Neural cell (in vitro differentiated cells): ENCODE data around the gene DESI2. TPM values are rescaled to one million over a fixed set of nuclear protein-coding genes. Genes with fewer than 3 reads are reported as not detected.

Experiments used
- H2AFZ ChIP-seq: fragments of 200-600, 300-800 bp; sonication (generic), shearing (Covaris generic); 2 replicates; pipeline ENCODE4 v1.6.0; 2014; ENCODE audit warnings: low read depth, mild to moderate bottlenecking, antibody characterized with exemption, low read length, moderate library complexity
- H3F3A ChIP-seq: fragments of 200-600 bp; shearing (Covaris generic); 2 replicates; pipeline ENCODE4 v1.6.1; 2016; ENCODE audit warnings: mild to moderate bottlenecking, moderate library complexity, mixed read lengths, antibody characterized with exemption, low read length; ENCODE audit not compliant: insufficient read depth, poor library complexity, severe bottlenecking
- H3K27ac ChIP-seq: fragments of 200-600, 300-800 bp; sonication (generic), shearing (Covaris generic); 2 replicates; pipeline ENCODE4 v1.5.1; 2014; ENCODE audit warnings: mild to moderate bottlenecking, low read length, moderate library complexity
- H3K27me3 ChIP-seq: fragments of 300-800, 200-600 bp; sonication (generic), shearing (Covaris generic); 2 replicates; pipeline ENCODE4 v1.6.0; 2014; ENCODE audit warnings: mild to moderate bottlenecking, low read depth, low read length, moderate library complexity; ENCODE audit not compliant: insufficient read depth
- H3K36me3 ChIP-seq: fragments of 300-800, 200-600 bp; sonication (generic), shearing (Covaris generic); 2 replicates; pipeline ENCODE4 v1.5.1; 2014; ENCODE audit warnings: mild to moderate bottlenecking, antibody characterized with exemption, low read length, moderate library complexity; ENCODE audit not compliant: insufficient read depth
- H3K4me2 ChIP-seq: fragments of 300-800, 200-600 bp; sonication (generic), shearing (Covaris generic); 2 replicates; pipeline ENCODE4 v1.6.0; 2014; ENCODE audit warnings: mild to moderate bottlenecking, low read length
- H3K4me3 ChIP-seq: fragments of 300-800, 200-600 bp; sonication (generic), shearing (Covaris generic); 2 replicates; pipeline ENCODE4 v1.5.1; 2014; ENCODE audit warnings: mild to moderate bottlenecking, low read length, moderate library complexity
- H3K79me2 ChIP-seq: fragments of 200-600 bp; shearing (Covaris generic); replicated peaks from 2 replicates; pipeline ENCODE4 v1.6.0; 2014; ENCODE audit warnings: mild to moderate bottlenecking, low read length, moderate library complexity; ENCODE audit not compliant: insufficient read depth
- H3K9ac ChIP-seq: fragments of 300-800, 200-600 bp; sonication (generic), shearing (Covaris generic); 2 replicates; pipeline ENCODE4 v1.6.1; 2016; ENCODE audit warnings: mild to moderate bottlenecking, low read length, mixed read lengths
- H3K9me2 ChIP-seq: fragments of 200-600 bp; shearing (Covaris generic); 2 replicates; pipeline ENCODE4 v1.6.1; 2016; ENCODE audit warnings: mild to moderate bottlenecking, low read length, mixed read lengths; ENCODE audit not compliant: insufficient read depth
- H3K9me3 ChIP-seq: fragments of 200-600, 300-800 bp; sonication (generic), shearing (Covaris generic); 2 replicates; pipeline ENCODE4 v1.6.1; 2016; ENCODE audit warnings: mild to moderate bottlenecking, mixed run types, low read length, moderate library complexity, mixed read lengths
- H4K20me1 ChIP-seq: fragments of 200-600 bp; shearing (Covaris generic); 2 replicates; pipeline ENCODE4 v1.6.1; 2016; ENCODE audit warnings: mild to moderate bottlenecking, mixed run types; ENCODE audit not compliant: insufficient read depth
- EP300 ChIP-seq: fragments of 450-650 bp; conservative IDR thresholded peaks from 2 replicates; pipeline ENCODE4 v1.6.1; 2014; ENCODE audit warnings: antibody characterized with exemption, mild to moderate bottlenecking, moderate library complexity; ENCODE audit not compliant: poor library complexity, severe bottlenecking
- EZH2 ChIP-seq: fragments of 200-600, 300-800 bp; shearing (Covaris generic), sonication (generic); IDR thresholded peaks from 2 replicates; pipeline ENCODE4 v1.6.1; 2014; ENCODE audit warnings: antibody characterized with exemption, low read length, borderline replicate concordance, mild to moderate bottlenecking; ENCODE audit not compliant: insufficient read depth, poor library complexity, severe bottlenecking
- MXI1 ChIP-seq: fragments of 450-650 bp; conservative IDR thresholded peaks from 2 replicates; pipeline ENCODE4 v1.6.1; 2014; ENCODE audit warnings: antibody characterized with exemption, mild to moderate bottlenecking; ENCODE audit not compliant: poor library complexity, severe bottlenecking
- POLR2AphosphoS5 ChIP-seq: IDR thresholded peaks from 2 replicates; pipeline ENCODE4 v1.6.1; 2012
- RAD21 ChIP-seq: fragments of 450-650 bp; conservative IDR thresholded peaks from 2 replicates; pipeline ENCODE4 v1.6.1; 2014; ENCODE audit warnings: antibody characterized with exemption, mild to moderate bottlenecking, moderate library complexity
- TAF1 ChIP-seq: IDR thresholded peaks from 2 replicates; pipeline ENCODE4 v1.6.1; 2012; ENCODE audit warnings: low read depth
- polyA plus RNA-seq: library from polyadenylated mRNA; depleted of rRNA; stranded (reverse); fragments of >200 nt; gene quantifications from 2 replicates; pipeline ENCODE4 v1.2.3, GENCODE V29; 2014
- TF ChIP-seq, protein P1 (sequence below): IDR thresholded peaks from 2 replicates; pipeline ENCODE4 v1.6.1; 2012; ENCODE audit warnings: borderline replicate concordance
- TF ChIP-seq, protein P2 (sequence below): fragments of 450-650 bp; IDR thresholded peaks from 2 replicates; pipeline ENCODE4 v1.5.1; 2014; ENCODE audit warnings: antibody characterized with exemption, mild to moderate bottlenecking, moderate library complexity; ENCODE audit not compliant: poor library complexity, severe bottlenecking

The DESI2 gene
- polyA plus RNA-seq, 1 donor from 2014 or later, result 30.8 TPM

DNA sequence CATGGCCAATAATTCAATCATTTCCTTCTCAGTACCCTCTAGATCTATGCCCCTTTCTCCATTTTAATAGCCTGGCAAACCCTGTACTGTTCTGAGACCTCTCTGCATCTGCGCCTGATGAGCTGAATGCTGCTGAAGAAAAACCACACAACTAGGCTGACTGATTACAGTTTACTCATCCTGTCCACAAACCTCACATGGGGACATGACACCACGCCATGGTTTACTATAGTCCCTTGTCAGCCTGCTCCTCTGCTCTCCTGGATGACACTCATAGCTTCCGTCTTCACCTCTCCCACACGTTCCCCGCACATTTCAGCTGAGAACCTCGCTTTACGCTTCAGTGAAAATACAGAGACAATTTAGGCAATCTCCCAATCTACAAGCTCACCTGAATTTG lies 59.7 kb downstream of the DESI2 start:
- Histone ChIP-seq H3K9me2 (no peaks in the 10 kb centered on the region), H3K4me2 (no peak overlapping the region), H3K27ac (no peak overlapping the region), H3K4me3 (no peak overlapping the region), H3K36me3 (no peaks in the 10 kb centered on the region), H3K27me3 (no peaks in the 10 kb centered on the region), H4K20me1 (no peaks in the 10 kb centered on the region), H2AFZ (no peak overlapping the region), H3F3A (no peaks in the 10 kb centered on the region), H3K9me3 (no peaks in the 10 kb centered on the region), H3K79me2 (no peaks in the 10 kb centered on the region), H3K9ac (no peak overlapping the region)
- no peak for TF ChIP-seq EP300
- TF ChIP-seq MXI1, result no peak
- no peak for TF ChIP-seq TAF1
- TF ChIP-seq, protein P1, sequence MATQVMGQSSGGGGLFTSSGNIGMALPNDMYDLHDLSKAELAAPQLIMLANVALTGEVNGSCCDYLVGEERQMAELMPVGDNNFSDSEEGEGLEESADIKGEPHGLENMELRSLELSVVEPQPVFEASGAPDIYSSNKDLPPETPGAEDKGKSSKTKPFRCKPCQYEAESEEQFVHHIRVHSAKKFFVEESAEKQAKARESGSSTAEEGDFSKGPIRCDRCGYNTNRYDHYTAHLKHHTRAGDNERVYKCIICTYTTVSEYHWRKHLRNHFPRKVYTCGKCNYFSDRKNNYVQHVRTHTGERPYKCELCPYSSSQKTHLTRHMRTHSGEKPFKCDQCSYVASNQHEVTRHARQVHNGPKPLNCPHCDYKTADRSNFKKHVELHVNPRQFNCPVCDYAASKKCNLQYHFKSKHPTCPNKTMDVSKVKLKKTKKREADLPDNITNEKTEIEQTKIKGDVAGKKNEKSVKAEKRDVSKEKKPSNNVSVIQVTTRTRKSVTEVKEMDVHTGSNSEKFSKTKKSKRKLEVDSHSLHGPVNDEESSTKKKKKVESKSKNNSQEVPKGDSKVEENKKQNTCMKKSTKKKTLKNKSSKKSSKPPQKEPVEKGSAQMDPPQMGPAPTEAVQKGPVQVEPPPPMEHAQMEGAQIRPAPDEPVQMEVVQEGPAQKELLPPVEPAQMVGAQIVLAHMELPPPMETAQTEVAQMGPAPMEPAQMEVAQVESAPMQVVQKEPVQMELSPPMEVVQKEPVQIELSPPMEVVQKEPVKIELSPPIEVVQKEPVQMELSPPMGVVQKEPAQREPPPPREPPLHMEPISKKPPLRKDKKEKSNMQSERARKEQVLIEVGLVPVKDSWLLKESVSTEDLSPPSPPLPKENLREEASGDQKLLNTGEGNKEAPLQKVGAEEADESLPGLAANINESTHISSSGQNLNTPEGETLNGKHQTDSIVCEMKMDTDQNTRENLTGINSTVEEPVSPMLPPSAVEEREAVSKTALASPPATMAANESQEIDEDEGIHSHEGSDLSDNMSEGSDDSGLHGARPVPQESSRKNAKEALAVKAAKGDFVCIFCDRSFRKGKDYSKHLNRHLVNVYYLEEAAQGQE, result no peak
- TF ChIP-seq RAD21, result no peak
- no peak for TF ChIP-seq EZH2

- Histone ChIP-seq H3F3A (no peaks in the 10 kb centered on the region), H3K27ac (no peak overlapping the region), H3K4me2 (no peak overlapping the region), H4K20me1 (no peaks in the 10 kb centered on the region), H3K9me3 (no peaks in the 10 kb centered on the region), H3K79me2 (no peaks in the 10 kb centered on the region), H3K9ac (no peak overlapping the region), H3K27me3 (no peaks in the 10 kb centered on the region), H3K36me3 (no peaks in the 10 kb centered on the region), H3K9me2 (no peaks in the 10 kb centered on the region), H2AFZ (no peak overlapping the region), H3K4me3 (no peak overlapping the region)
- TF ChIP-seq EP300 (no peak), POLR2AphosphoS5 (no peak), TAF1 (no peak), MXI1 (no peak)
Measured at GRCh38 chr1:244713332-244713731, 60.4 kb downstream of the DESI2 start.

GRCh38 chr1:244727871-244728474 lies 75.0 kb downstream of the DESI2 start:
- H3K9me2 ChIP-seq, result no peaks in the 10 kb centered on the region
- H4K20me1 ChIP-seq, result no peaks in the 10 kb centered on the region

More at GRCh38 chr1:244727871-244728474, 75.0 kb downstream of the DESI2 start:
- Histone ChIP-seq H3K9me3 (peaks cover 3% of the 10 kb centered on the region), H3K27ac (no peak overlapping the region), H3K27me3 (peaks cover 15% of the 10 kb centered on the region), H3K9ac (no peak overlapping the region), H3K4me2 (no peak overlapping the region), H3K79me2 (no peaks in the 10 kb centered on the region), H3K4me3 (no peak overlapping the region), H3F3A (no peaks in the 10 kb centered on the region), H3K36me3 (no peaks in the 10 kb centered on the region), H2AFZ (no peak overlapping the region)
- TF ChIP-seq, protein P2, sequence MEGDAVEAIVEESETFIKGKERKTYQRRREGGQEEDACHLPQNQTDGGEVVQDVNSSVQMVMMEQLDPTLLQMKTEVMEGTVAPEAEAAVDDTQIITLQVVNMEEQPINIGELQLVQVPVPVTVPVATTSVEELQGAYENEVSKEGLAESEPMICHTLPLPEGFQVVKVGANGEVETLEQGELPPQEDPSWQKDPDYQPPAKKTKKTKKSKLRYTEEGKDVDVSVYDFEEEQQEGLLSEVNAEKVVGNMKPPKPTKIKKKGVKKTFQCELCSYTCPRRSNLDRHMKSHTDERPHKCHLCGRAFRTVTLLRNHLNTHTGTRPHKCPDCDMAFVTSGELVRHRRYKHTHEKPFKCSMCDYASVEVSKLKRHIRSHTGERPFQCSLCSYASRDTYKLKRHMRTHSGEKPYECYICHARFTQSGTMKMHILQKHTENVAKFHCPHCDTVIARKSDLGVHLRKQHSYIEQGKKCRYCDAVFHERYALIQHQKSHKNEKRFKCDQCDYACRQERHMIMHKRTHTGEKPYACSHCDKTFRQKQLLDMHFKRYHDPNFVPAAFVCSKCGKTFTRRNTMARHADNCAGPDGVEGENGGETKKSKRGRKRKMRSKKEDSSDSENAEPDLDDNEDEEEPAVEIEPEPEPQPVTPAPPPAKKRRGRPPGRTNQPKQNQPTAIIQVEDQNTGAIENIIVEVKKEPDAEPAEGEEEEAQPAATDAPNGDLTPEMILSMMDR, result no peak
- no peak for TF ChIP-seq EP300
- no peak for TF ChIP-seq EZH2
- TF ChIP-seq MXI1, result no peak
- no peak for TF ChIP-seq RAD21
- TF ChIP-seq, protein P1, result no peak
- TF ChIP-seq TAF1, result no peak
